Coronary artery (tissue), 2 donors: ENCODE results near the gene PNPLA8.

Experiments used
- DNase-seq: peaks from one replicate; pipeline ENCODE4 v3.0.0-alpha.2; 2017; ENCODE audit warnings: low spot score
- H3K27ac ChIP-seq, 2 donors: fragments of 200-600 bp; sonication (generic); one replicate each; pipeline ENCODE4 v1.5.1; 2016 to 2019
- H3K4me3 ChIP-seq: fragments of 200-600 bp; sonication (generic); 2 replicates; pipeline ENCODE4 v1.5.1; 2016; ENCODE audit warnings: mild to moderate bottlenecking, moderate library complexity
- TF ChIP-seq, protein P1 (sequence below): fragments of 200-600 bp; sonication (generic); IDR thresholded peaks from one replicate; pipeline ENCODE4 v1.5.1; 2019; ENCODE audit warnings: antibody characterized with exemption

Gene PNPLA8

DNA sequence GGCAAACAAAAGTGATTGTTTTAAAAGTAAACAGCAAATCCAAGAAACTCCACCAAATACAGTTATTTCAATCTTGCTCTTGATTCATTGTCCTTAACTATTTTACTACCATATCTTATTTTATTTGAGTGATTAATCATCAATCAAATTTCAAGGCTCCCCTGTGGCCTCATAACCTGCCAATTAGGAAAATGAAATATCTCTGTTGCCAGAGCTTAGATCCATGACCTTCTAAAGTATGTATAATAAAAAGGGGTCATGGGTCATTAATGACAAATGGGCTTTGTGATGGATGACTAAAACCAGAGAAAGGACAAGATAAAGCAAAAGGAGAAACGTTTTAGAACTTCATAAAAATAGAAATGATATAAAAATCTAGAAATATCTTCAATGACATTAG is 98.2 kb downstream of the PNPLA8 start:
- DNase-seq = no peak
- H3K4me3 ChIP-seq = no peak overlapping the region
- H3K27ac ChIP-seq = no peak overlapping the region
- TF ChIP-seq, protein P1, sequence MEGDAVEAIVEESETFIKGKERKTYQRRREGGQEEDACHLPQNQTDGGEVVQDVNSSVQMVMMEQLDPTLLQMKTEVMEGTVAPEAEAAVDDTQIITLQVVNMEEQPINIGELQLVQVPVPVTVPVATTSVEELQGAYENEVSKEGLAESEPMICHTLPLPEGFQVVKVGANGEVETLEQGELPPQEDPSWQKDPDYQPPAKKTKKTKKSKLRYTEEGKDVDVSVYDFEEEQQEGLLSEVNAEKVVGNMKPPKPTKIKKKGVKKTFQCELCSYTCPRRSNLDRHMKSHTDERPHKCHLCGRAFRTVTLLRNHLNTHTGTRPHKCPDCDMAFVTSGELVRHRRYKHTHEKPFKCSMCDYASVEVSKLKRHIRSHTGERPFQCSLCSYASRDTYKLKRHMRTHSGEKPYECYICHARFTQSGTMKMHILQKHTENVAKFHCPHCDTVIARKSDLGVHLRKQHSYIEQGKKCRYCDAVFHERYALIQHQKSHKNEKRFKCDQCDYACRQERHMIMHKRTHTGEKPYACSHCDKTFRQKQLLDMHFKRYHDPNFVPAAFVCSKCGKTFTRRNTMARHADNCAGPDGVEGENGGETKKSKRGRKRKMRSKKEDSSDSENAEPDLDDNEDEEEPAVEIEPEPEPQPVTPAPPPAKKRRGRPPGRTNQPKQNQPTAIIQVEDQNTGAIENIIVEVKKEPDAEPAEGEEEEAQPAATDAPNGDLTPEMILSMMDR = no peak

DNA sequence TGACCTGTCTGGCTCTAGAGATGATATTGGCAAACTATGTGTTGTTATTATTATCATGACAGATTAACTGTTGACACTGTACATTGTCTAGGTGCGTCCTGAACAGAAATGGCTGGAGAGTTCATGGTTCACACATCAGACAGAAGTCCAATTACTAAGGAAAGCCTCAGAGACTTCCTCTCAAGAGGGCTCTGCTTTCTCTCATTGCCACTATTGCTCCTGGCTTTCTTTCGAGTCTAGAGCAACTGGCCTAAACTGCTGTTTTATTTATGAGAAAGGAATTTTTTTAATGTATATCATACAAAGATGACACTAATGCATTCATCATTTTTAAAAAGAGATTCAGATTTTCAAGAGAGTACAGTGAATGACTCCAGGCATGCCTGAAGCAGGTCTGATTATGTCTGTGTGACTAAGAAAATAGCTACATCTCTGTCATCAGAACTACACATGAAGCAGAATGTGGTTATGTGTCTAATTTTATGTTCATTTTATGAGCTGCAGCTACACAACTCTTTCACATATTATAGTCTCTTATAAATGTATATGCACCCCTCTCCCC is 100.1 kb downstream of the PNPLA8 start:
- no peak overlapping the region for H3K27ac ChIP-seq
- no peak for DNase-seq
- H3K4me3 ChIP-seq = no peak overlapping the region
- TF ChIP-seq, protein P1 = no peak

DNA sequence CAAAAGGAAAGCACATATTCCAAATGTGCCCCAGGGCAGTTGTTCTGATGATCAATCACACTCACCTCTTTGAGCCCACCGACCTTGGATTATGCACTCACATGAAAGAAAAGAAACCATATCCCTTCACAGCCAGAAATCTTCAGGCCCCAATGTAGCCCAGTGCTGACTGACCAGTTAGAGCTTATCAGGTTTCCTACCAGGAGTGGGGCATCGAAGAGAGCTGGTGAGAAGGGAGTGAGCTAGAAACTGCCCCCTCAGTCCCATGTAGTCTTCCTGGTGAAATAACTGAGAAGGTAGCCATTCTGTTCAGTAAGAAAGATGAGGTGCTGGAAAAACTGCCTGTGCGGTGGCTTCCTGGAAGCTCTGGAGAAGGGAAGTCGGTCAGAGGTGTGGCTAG is 101.9 kb downstream of the PNPLA8 start:
- no peak overlapping the region for H3K27ac ChIP-seq
- no peak overlapping the region for H3K4me3 ChIP-seq
- TF ChIP-seq, protein P1 = no peak
- no peak for DNase-seq

DNA sequence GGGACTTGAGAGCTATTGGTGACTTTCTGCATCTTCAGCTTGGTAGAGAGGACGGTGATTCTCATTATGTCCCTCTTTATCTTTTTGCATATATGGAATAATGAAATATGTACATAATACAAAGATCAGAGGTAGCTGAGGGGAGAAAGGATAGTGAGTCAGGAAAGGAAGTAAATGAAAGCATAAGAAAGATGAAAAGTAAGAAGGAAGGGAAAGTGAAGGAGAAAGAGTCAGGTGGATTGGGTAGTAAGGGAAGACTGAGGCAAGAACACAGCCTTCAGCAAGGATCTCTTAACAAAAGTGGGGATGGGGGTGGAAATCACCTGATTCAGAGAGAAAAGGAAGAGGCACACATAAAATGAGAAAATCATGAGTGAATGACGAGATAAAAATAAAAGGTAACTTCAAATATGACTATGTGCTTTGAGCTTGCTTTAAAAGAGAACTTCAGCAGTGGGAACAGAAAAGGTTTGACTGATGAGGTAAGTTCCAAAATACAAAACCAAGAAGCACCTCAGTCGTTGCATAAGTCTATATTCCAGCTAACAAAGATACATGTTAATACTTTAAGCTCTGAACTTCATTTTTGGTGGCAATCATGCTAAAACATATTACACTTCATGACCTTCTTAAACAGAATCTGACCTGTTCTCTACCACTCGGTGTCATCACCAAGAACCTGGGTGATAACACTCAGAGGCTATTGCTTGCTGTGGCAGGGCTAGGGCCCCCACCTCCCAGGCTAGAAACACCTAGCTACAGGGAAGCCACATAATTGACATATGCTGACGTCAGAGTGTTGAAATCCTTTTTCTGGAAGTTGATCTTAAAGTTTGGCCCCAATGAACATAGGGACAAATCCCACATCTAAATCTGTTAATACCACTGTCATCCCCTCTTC is 102.6 kb downstream of the PNPLA8 start:
- TF ChIP-seq, protein P1 = no peak
- DNase-seq = no peak
- Histone ChIP-seq H3K4me3 (no peak overlapping the region), H3K27ac (no peak overlapping the region)

DNA sequence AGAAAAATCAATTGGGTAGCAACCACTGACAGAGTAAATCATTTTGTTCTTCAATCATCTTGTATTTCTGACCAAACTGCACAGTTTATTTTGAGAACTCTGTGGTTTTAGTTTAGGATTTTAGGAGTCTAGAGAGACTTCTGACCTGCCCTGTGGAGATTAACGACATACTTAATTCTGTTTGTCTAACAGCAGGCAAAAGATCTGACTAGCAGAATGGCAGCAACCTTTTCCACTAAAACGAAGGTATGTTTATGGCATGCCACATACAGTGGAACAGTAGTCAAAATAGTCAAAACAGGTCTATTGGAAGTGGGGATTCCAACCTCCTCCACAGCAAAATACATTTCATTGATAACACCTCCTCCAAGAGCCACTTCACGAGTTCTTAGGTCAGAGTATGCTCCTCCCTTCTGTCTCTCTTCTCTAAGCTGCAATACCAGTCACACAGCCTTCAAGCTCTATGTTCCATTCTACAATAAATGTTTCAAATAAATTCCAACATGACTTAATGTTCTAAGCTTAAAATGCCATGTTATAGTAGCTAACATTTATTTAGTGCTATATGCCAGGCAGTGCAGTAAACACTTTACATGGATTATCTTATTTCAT is 104.1 kb downstream of the PNPLA8 start:
- Histone ChIP-seq H3K4me3 (no peak overlapping the region), H3K27ac (no peak overlapping the region)
- TF ChIP-seq, protein P1 = no peak
- no peak for DNase-seq
